Panc1 (cell line): Measurements from ENCODE around the gene SRBD1. TPM values are rescaled to one million over a fixed set of nuclear protein-coding genes. Genes with fewer than 3 reads are reported as not detected.

Experiments used
- ATAC-seq: fragments of 200-7000 bp; cut with Tn5 transposase; 2 replicates; pipeline ENCODE4 v1.9.1; 2020; ENCODE audit warnings: mild to moderate bottlenecking, moderate library complexity
- BruUV-seq: library from RNA; stranded (reverse); fragments of 400-500 nt; replicated peaks from 2 replicates; lab custom pipeline; 2021; lab: Mats Ljungman, UMichigan
- CTCF ChIA-PET: fragments of 300-600 bp; sonication (Branson Sonifier 250); formaldehyde crosslinking; loops from one replicate; lab custom pipeline; 2022; ENCODE audit warnings: antibody characterized with exemption; lab: Charles Lee
- POLR2A ChIA-PET: fragments of 300-600 bp; sonication (Branson Sonifier 250); formaldehyde crosslinking; loops from one replicate; lab custom pipeline; 2022; ENCODE audit warnings: antibody characterized with exemption; lab: Charles Lee
- DNase-seq: peaks from one replicate; pipeline ENCODE4 v3.0.0-alpha.2; 2010; ENCODE audit warnings: low read depth, low spot score
- H3K27ac ChIP-seq: 2 replicates; pipeline ENCODE4 v1.5.1; 2011; ENCODE audit warnings: mild to moderate bottlenecking, low read length, inconsistent platforms
- H3K27me3 ChIP-seq: fragments of 200-500 bp; sonication (Bioruptor generic); 2 replicates; pipeline ENCODE4 v1.6.0; 2014; ENCODE audit warnings: low read length, inconsistent platforms; ENCODE audit not compliant: control insufficient read depth, insufficient read depth
- H3K36me3 ChIP-seq: fragments of 200-500 bp; sonication (Bioruptor generic); 2 replicates; pipeline ENCODE4 v1.5.1; 2014; ENCODE audit warnings: inconsistent platforms, mild to moderate bottlenecking, low read length, moderate library complexity; ENCODE audit not compliant: control insufficient read depth, insufficient read depth
- H3K4me1 ChIP-seq: 2 replicates; pipeline ENCODE4 v1.5.1; 2011; ENCODE audit warnings: inconsistent platforms, mild to moderate bottlenecking, low read length, moderate library complexity; ENCODE audit not compliant: control insufficient read depth, insufficient read depth
- H3K4me3 ChIP-seq, 2 experiments: 2 replicates each; pipeline ENCODE4 v1.5.1; 2011 to 2012; ENCODE audit warnings: low read depth in 2 of 2, low read length in 2 of 2, mild to moderate bottlenecking in 2 of 2, inconsistent platforms in 1 of 2, moderate library complexity in 1 of 2
- H3K9me3 ChIP-seq: fragments of 200-500 bp; sonication (Bioruptor generic); 2 replicates; pipeline ENCODE4 v1.5.1; 2014; ENCODE audit warnings: low read depth, mild to moderate bottlenecking, inconsistent platforms, low read length, moderate library complexity; ENCODE audit not compliant: control insufficient read depth, insufficient read depth
- CTCF ChIP-seq: fragments of 450-650 bp; IDR thresholded peaks from 2 replicates; pipeline ENCODE4 v1.5.1; 2017; ENCODE audit warnings: mild to moderate bottlenecking
- POLR2AphosphoS5 ChIP-seq: IDR thresholded peaks from 2 replicates; pipeline ENCODE4 v1.6.1; 2012; ENCODE audit warnings: mild to moderate bottlenecking, low read depth, low read length, moderate library complexity
- REST ChIP-seq, 2 experiments: IDR thresholded peaks; 2 replicates each; pipeline ENCODE4 v1.6.1; 2011 to 2012; ENCODE audit warnings: low read depth in 2 of 2, control low read depth in 1 of 2, low read length in 1 of 2, mild to moderate bottlenecking in 1 of 2, moderate library complexity in 1 of 2; ENCODE audit not compliant: insufficient read depth in 1 of 2
- SIN3A ChIP-seq: IDR thresholded peaks from 2 replicates; pipeline ENCODE4 v1.6.1; 2012; ENCODE audit warnings: low read depth, mild to moderate bottlenecking, low read length, moderate library complexity, borderline replicate concordance; ENCODE audit not compliant: insufficient read depth
- TCF7L2 ChIP-seq: IDR thresholded peaks from 2 replicates; pipeline ENCODE4 v1.6.1; 2011; ENCODE audit warnings: mild to moderate bottlenecking, low read depth, low read length, inconsistent platforms
- in situ Hi-C: cut with HindIII; loops from 2 replicates; pipeline ENCODE4 v1.10.0; 2016; ENCODE audit warnings: low sequenced_read_pairs, low pct_unique_long_range_greater_than_20kb
- intact Hi-C: fragments of 100-400 bp; cut with micrococcal nuclease; formaldehyde crosslinking; loops from one replicate; pipeline ENCODE4 v1.10.0; 2022; ENCODE audit not compliant: unreplicated experiment
- total RNA-seq: library from RNA; stranded (reverse); gene quantifications from one replicate; pipeline ENCODE4 v1.2.1, GENCODE V29; 2021; ENCODE audit not compliant: unreplicated experiment

The SRBD1 gene
- total RNA-seq, 1 experiment from 2014 or later, result 9.7 TPM

GRCh38 chr2:45567974-45568789 is 42.9 kb downstream of the SRBD1 start:
- no peak for ATAC-seq
- Histone ChIP-seq H3K9me3 (no peaks in the 10 kb centered on the region), H3K4me3 (no peak overlapping the region), H3K36me3 (peaks cover under 1% of the 10 kb centered on the region; the same call in 1 of the 2 replicates), H3K27ac (no peak overlapping the region), H3K4me1 (no peaks in the 10 kb centered on the region; the same call in 1 of the 2 replicates), H3K27me3 (no peaks in the 10 kb centered on the region)
- BruUV-seq, result no TSS peak
- ChIA-PET POLR2A (no interaction called here), CTCF (interaction anchor here (1.3 kb wide), 1 partner anchor 17 kb away, joined by 5 read pairs; no protein-coding TSS in a partner anchor)
- in situ Hi-C loops (no loop called here), intact Hi-C loops (no loop called here)
- DNase-seq, result no peak
- TF ChIP-seq SIN3A, result no peak
- TF ChIP-seq CTCF, result no peak
- TF ChIP-seq TCF7L2, result no peak
- TF ChIP-seq POLR2AphosphoS5, result no peak
- TF ChIP-seq REST (IDR thresholded peaks at IDR 0.05; ENCODE audit: insufficient read depth in 1 of 2, low read depth in 2 of 2, low read length in 1 of 2), result no peak

- POLR2A ChIA-PET, result no interaction called here
- DNase-seq (no peak), ATAC-seq (no peak)
- no peaks in the 10 kb centered on the region; the same call in 1 of the 2 replicates for H3K4me1 ChIP-seq
- H3K27me3 ChIP-seq, result no peaks in the 10 kb centered on the region
- H3K9me3 ChIP-seq, result no peaks in the 10 kb centered on the region
- in situ Hi-C loops (no loop called here), intact Hi-C loops (no loop called here)
- no peaks in the 10 kb centered on the region; the same call in 1 of the 2 replicates for H3K36me3 ChIP-seq
- CTCF ChIA-PET, result interaction anchor here (1.3 kb wide), 1 partner anchor 18 kb away, joined by 5 read pairs; no protein-coding TSS in a partner anchor
- no peak overlapping the region for H3K27ac ChIP-seq
- TF ChIP-seq CTCF, result no peak
- TF ChIP-seq TCF7L2, result no peak
- TF ChIP-seq REST (IDR thresholded peaks at IDR 0.05; ENCODE audit: insufficient read depth in 1 of 2, low read depth in 2 of 2, low read length in 1 of 2), result no peak
- TF ChIP-seq SIN3A, result no peak
- TF ChIP-seq POLR2AphosphoS5, result no peak
- BruUV-seq, result no TSS peak
- H3K4me3 ChIP-seq, result no peak overlapping the region
Measured at GRCh38 chr2:45567288-45567963, 43.6 kb downstream of the SRBD1 start.
